HFFc6 (cell line): ENCODE measurements around the gene TMEM109. TPM values are rescaled to one million over a fixed set of nuclear protein-coding genes. Genes with fewer than 3 reads are reported as not detected.

Experiments used
- DNase-seq: peaks from one replicate; pipeline ENCODE4 v3.0.0-alpha.2; 2018
- H3K27ac Mint-ChIP-seq: 2 replicates; pipeline ENCODE4 v1.8.0; 2020; ENCODE audit warnings: mild to moderate bottlenecking, mixed read lengths
- H3K27me3 Mint-ChIP-seq: 2 replicates; pipeline ENCODE4 v1.8.0; 2021; ENCODE audit warnings: mild to moderate bottlenecking, moderate library complexity, mixed read lengths; ENCODE audit not compliant: insufficient read depth
- H3K36me3 Mint-ChIP-seq: 2 replicates; pipeline ENCODE4 v1.8.0; 2021; ENCODE audit warnings: low read depth, mixed read lengths
- H3K4me1 Mint-ChIP-seq: 2 replicates; pipeline ENCODE4 v1.8.0; 2020; ENCODE audit warnings: low read depth, mixed read lengths
- H3K4me3 Mint-ChIP-seq: 2 replicates; pipeline ENCODE4 v1.8.0; 2020; ENCODE audit warnings: mild to moderate bottlenecking, moderate library complexity, mixed read lengths
- H3K9me3 Mint-ChIP-seq: 2 replicates; pipeline ENCODE4 v1.8.0; 2020; ENCODE audit warnings: mild to moderate bottlenecking, mixed read lengths
- total RNA-seq, 6 experiments: library from RNA; stranded (reverse); fragmentation: NEBNext Ultra II Directional; extraction: Animal tissue kit (Norgen Biotek cat#: 25700); gene quantifications; 2 replicates in 1 of 6; 3 replicates in 5 of 6; pipeline ENCODE4 v1.2.3, GENCODE V29; 2021
- TF ChIP-seq, protein P1 (sequence below): fragments of 200-600 bp; sonication (generic); IDR thresholded peaks from 2 replicates; pipeline ENCODE4 v1.5.0; 2021; ENCODE audit warnings: antibody characterized with exemption, mild to moderate bottlenecking

The TMEM109 gene
- total RNA-seq, 6 experiments from 2014 or later, result 74.6 to 101 (median 92.5) TPM

DNA sequence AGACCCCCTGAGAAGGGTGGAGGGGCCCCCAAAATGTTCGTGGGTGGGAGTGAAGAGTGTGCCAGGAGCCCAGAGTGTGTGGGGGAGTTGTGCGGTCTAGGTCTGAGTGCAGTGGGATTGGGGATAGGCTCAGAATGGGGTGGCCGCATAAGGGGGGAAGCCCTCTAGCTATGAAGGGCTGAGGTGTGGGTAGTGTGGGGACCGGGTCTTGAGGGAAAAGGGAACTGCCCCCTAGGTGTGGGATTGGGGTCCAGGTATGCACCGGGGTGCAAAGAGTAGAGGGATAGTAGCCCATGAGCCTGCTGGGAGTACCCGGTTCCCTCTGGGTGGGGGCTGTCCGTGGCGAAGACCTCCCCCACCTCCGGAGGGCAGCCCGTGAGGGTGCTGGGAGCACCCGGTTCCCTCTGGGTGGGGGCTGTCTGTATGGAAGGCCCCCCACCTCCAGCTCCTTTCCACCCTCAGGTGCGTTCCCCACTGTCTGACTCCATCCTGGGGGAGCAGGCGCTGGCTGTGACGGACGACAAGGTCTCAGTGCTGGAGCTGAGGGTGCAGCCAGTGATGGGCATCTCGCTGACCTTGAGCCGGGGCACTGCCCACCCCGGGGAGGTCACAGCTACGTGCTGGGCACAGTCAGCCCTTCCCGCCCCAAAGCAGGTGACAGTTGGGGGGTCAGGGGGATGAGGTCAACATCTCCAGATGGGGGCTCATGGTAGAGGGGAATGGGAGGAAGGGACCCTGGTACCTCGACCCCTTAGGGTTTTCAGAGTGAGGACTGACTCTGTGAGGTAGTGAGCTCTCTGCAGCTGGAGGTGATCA lies 21.0 kb downstream of the TMEM109 start:
- no peaks in the 10 kb centered on the region for H3K4me1 Mint-ChIP-seq
- H3K9me3 Mint-ChIP-seq, result no peaks in the 10 kb centered on the region
- TF ChIP-seq, protein P1, sequence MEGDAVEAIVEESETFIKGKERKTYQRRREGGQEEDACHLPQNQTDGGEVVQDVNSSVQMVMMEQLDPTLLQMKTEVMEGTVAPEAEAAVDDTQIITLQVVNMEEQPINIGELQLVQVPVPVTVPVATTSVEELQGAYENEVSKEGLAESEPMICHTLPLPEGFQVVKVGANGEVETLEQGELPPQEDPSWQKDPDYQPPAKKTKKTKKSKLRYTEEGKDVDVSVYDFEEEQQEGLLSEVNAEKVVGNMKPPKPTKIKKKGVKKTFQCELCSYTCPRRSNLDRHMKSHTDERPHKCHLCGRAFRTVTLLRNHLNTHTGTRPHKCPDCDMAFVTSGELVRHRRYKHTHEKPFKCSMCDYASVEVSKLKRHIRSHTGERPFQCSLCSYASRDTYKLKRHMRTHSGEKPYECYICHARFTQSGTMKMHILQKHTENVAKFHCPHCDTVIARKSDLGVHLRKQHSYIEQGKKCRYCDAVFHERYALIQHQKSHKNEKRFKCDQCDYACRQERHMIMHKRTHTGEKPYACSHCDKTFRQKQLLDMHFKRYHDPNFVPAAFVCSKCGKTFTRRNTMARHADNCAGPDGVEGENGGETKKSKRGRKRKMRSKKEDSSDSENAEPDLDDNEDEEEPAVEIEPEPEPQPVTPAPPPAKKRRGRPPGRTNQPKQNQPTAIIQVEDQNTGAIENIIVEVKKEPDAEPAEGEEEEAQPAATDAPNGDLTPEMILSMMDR, result no peak
- H3K36me3 Mint-ChIP-seq, result no peaks in the 10 kb centered on the region
- no peak overlapping the region for H3K4me3 Mint-ChIP-seq
- peaks cover 5% of the 10 kb centered on the region for H3K27me3 Mint-ChIP-seq
- no peak overlapping the region for H3K27ac Mint-ChIP-seq
- no peak for DNase-seq

DNA sequence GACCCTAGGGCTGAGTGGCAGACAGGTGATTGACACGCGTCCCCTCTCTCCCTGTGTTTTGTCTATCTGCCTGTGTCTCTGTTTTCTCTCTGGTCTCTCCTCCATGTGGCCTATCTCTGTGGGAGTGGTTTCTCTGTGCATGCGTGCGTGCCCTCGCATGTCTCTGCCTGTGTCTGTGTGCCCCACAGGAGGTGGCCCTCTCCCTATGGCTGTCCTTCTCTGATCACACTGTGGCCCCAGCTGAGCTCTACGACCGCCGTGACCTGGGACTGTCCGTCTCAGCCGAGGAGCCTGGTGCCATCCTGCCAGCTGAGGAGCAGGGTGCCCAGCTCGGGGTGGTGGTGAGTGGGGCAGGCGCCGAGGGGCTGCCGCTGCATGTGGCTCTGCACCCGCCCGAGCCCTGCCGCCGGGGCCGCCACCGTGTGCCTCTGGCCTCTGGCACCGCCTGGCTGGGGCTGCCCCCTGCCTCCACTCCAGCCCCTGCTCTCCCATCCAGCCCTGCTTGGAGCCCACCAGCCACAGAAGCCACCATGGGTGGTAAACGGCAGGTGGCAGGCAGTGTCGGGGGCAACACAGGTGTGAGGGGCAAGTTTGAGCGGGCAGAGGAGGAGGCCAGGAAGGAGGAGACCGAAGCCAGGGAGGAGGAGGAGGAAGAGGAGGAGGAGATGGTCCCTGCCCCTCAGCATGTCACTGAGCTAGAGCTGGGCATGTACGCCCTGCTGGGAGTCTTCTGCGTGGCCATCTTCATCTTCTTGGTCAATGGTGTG lies 21.9 kb downstream of the TMEM109 start:
- Mint-ChIP-seq H3K4me3 (no peak overlapping the region), H3K9me3 (no peaks in the 10 kb centered on the region), H3K27ac (no peak overlapping the region), H3K4me1 (no peaks in the 10 kb centered on the region), H3K36me3 (no peaks in the 10 kb centered on the region), H3K27me3 (peaks cover 5% of the 10 kb centered on the region)
- DNase-seq, result no peak
- TF ChIP-seq, protein P1, result no peak

DNA sequence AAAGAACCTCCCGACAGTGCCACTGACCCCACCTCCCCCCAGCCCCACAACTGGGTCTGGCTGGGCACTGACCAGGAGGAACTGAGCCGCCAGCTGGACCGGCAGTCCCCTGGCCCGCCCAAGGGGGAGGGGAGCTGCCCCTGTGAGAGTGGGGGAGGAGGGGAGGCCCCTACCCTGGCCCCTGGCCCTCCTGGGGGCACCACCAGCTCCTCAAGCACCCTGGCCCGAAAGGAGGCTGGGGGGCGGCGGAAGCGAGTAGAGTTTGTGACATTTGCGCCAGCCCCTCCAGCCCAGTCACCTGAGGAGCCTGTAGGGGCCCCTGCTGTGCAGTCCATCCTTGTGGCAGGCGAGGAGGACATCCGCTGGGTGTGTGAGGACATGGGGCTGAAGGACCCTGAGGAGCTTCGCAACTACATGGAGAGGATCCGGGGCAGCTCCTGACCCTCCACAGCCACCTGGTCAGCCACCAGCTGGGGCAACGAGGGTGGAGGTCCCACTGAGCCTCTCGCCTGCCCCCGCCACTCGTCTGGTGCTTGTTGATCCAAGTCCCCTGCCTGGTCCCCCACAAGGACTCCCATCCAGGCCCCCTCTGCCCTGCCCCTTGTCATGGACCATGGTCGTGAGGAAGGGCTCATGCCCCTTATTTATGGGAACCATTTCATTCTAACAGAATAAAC lies 22.6 kb downstream of the TMEM109 start:
- Mint-ChIP-seq H3K36me3 (no peaks in the 10 kb centered on the region), H3K27ac (no peak overlapping the region), H3K27me3 (peaks cover 11% of the 10 kb centered on the region), H3K4me1 (no peaks in the 10 kb centered on the region), H3K4me3 (no peak overlapping the region), H3K9me3 (no peaks in the 10 kb centered on the region)
- DNase-seq, result no peak
- TF ChIP-seq, protein P1, result no peak

DNA sequence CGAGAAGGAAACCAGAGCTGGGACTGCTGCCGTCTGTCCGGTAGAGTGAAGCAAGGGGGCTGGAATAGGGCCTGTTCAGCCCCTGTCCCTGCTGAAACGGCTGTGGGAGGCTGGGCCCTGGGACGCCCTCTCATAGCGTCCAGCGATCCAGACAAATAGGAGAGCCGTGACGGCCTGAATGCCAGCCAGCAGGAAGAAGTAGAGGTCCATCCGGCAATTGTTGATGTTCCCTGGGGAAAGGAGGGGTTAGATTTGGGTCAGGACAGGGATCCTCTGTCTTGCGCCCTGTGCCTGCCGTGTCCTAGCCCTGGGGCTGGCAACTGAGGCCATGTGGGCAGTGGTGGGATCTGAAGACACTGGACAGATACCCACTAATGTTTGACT lies 23.2 kb downstream of the TMEM109 start:
- H3K9me3 Mint-ChIP-seq, result no peaks in the 10 kb centered on the region

DNA sequence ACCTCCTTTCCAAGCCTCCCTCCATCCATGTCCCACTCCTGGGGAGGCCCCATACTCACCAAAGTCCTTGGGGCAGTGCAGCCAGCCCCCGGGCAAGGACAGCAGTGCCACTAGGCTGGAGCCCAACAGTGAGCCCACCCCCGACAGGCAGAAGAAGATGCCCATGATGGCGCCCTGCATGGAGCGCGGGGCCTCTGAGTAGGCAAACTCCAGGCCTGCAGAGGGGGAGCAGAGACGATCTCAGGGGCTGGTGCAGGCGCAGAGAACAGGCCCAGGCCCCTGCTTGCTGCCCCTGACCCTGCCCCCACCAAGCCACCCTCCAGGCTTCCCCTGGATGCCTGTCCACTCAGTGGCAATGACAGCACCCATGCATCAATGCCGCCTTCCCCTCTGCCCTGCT lies 23.9 kb downstream of the TMEM109 start:
- peaks cover 13% of the 10 kb centered on the region for H3K27me3 Mint-ChIP-seq

More for the DNA sequence above, 23.2 kb downstream of the TMEM109 start:
- no peak overlapping the region for H3K4me3 Mint-ChIP-seq
- H3K27ac Mint-ChIP-seq, result no peak overlapping the region
- TF ChIP-seq, protein P1, result no peak
- H3K36me3 Mint-ChIP-seq, result no peaks in the 10 kb centered on the region
- peaks cover 13% of the 10 kb centered on the region for H3K27me3 Mint-ChIP-seq
- no peak for DNase-seq
- H3K4me1 Mint-ChIP-seq, result no peaks in the 10 kb centered on the region

More for the DNA sequence above, 23.9 kb downstream of the TMEM109 start:
- Mint-ChIP-seq H3K4me1 (no peaks in the 10 kb centered on the region), H3K27ac (no peak overlapping the region), H3K9me3 (no peaks in the 10 kb centered on the region), H3K4me3 (no peak overlapping the region), H3K36me3 (no peaks in the 10 kb centered on the region)
- TF ChIP-seq, protein P1, result no peak
- DNase-seq, result no peak
